Measurements from ENCODE around the gene SRSF3. TPM values are rescaled to one million over a fixed set of nuclear protein-coding genes. Genes with fewer than 3 reads are reported as not detected.
A peak's percentile ranks its signal among the peaks of the same experiment; 100 is the strongest.
"Not testable (repeated sequence)": the region's sequence is repeated elsewhere in the genome, so short reads cannot be mapped to it uniquely, and the experiment has no call there.

The SRSF3 gene
- total RNA-seq, 1 donor from 2014 or later: 297 TPM

GRCh38 chr6:36604090-36605060 is 10.2 kb downstream of the SRSF3 start:
- peaks cover 3% of the 10 kb centered on the region for H3K27me3 Mint-ChIP-seq (ENCODE audit: insufficient read depth, low read depth)
- H3K4me1 Mint-ChIP-seq: peaks cover 30% of the 10 kb centered on the region
- Histone ChIP-seq H3K79me2 (ENCODE audit: low read depth) (peaks cover 100% of the 10 kb centered on the region), H3K4me2 (no peak overlapping the region), H3K9me3 (ENCODE audit: low read depth) (no peaks in the 10 kb centered on the region), H3K27ac (no peak overlapping the region), H3K4me3 (no peak overlapping the region), H3F3A (ENCODE audit: low read depth) (peaks cover 100% of the 10 kb centered on the region), H2AFZ (replicated peaks) (no peak overlapping the region), H3K27me3 (no peaks in the 10 kb centered on the region), H3K4me1 (peaks cover 24% of the 10 kb centered on the region), H4K20me1 (ENCODE audit: low read depth) (peaks cover 100% of the 10 kb centered on the region), H3K9ac (no peak overlapping the region), H3K36me3 (peaks cover 70% of the 10 kb centered on the region)
- H3K36me3 Mint-ChIP-seq: peaks cover 69% of the 10 kb centered on the region
- no peak for DNase-seq (ENCODE audit: low spot score)
- H3K27ac Mint-ChIP-seq: no peak overlapping the region
- no peaks in the 10 kb centered on the region for H3K9me3 Mint-ChIP-seq
- no peak for TF ChIP-seq CTCF (IDR thresholded peaks at IDR 0.05)
- TF ChIP-seq EZH2phosphoT487 (IDR thresholded peaks at IDR 0.05): no peak
- TF ChIP-seq EZH2 (IDR thresholded peaks at IDR 0.05): no peak
- H3K4me3 Mint-ChIP-seq: no peak overlapping the region

- no peak overlapping the region for H3K27ac Mint-ChIP-seq
- H3K4me1 Mint-ChIP-seq: peaks cover 24% of the 10 kb centered on the region
- Histone ChIP-seq H3F3A (ENCODE audit: low read depth) (peaks cover 100% of the 10 kb centered on the region), H3K36me3 (peaks cover 65% of the 10 kb centered on the region), H3K4me3 (no peak overlapping the region), H3K9me3 (ENCODE audit: low read depth) (no peaks in the 10 kb centered on the region), H4K20me1 (ENCODE audit: low read depth) (peaks cover 100% of the 10 kb centered on the region), H3K79me2 (ENCODE audit: low read depth) (peaks cover 97% of the 10 kb centered on the region), H2AFZ (replicated peaks) (no peak overlapping the region), H3K27me3 (no peaks in the 10 kb centered on the region), H3K4me2 (no peak overlapping the region), H3K9ac (no peak overlapping the region), H3K27ac (no peak overlapping the region), H3K4me1 (peaks cover 17% of the 10 kb centered on the region)
- no peak for DNase-seq (ENCODE audit: low spot score)
- no peak overlapping the region for H3K4me3 Mint-ChIP-seq
- peaks cover 69% of the 10 kb centered on the region for H3K36me3 Mint-ChIP-seq
- no peak for TF ChIP-seq EZH2phosphoT487 (IDR thresholded peaks at IDR 0.05)
- peaks cover 3% of the 10 kb centered on the region for H3K27me3 Mint-ChIP-seq (ENCODE audit: insufficient read depth, low read depth)
- H3K9me3 Mint-ChIP-seq: no peaks in the 10 kb centered on the region
These were observed 11.0 kb downstream of the SRSF3 start for GRCh38 chr6:36605143-36605542.

GRCh38 chr6:36605560-36606391 is 11.6 kb downstream of the SRSF3 start:
- Histone ChIP-seq H3K9me3 (ENCODE audit: low read depth) (no peaks in the 10 kb centered on the region), H3K27ac (no peak overlapping the region), H3K9ac (no peak overlapping the region), H3K27me3 (no peaks in the 10 kb centered on the region), H3K4me2 (no peak overlapping the region), H3K4me1 (peaks cover 11% of the 10 kb centered on the region), H3K79me2 (ENCODE audit: low read depth) (peaks cover 90% of the 10 kb centered on the region), H3K36me3 (peaks cover 58% of the 10 kb centered on the region), H3K4me3 (no peak overlapping the region), H3F3A (ENCODE audit: low read depth) (peaks cover 100% of the 10 kb centered on the region), H4K20me1 (ENCODE audit: low read depth) (peaks cover 100% of the 10 kb centered on the region), H2AFZ (replicated peaks) (no peak overlapping the region)
- H3K9me3 Mint-ChIP-seq: no peaks in the 10 kb centered on the region
- no peak overlapping the region for H3K27ac Mint-ChIP-seq
- peaks cover 68% of the 10 kb centered on the region for H3K36me3 Mint-ChIP-seq
- TF ChIP-seq EZH2phosphoT487 (IDR thresholded peaks at IDR 0.05): no peak
- TF ChIP-seq CTCF (IDR thresholded peaks at IDR 0.05): no peak
- no peak for TF ChIP-seq EZH2 (IDR thresholded peaks at IDR 0.05)
- H3K4me3 Mint-ChIP-seq: no peak overlapping the region
- peaks cover 20% of the 10 kb centered on the region for H3K4me1 Mint-ChIP-seq
- DNase-seq (ENCODE audit: low spot score): no peak
- peaks cover 4% of the 10 kb centered on the region for H3K27me3 Mint-ChIP-seq (ENCODE audit: insufficient read depth, low read depth)

- not testable (repeated sequence) for DNase-seq (ENCODE audit: low spot score)
These were observed 13.1 kb downstream of the SRSF3 start for GRCh38 chr6:36607305-36607682.

More at GRCh38 chr6:36607305-36607682, 13.1 kb downstream of the SRSF3 start:
- not testable (repeated sequence) for H3K9ac ChIP-seq; H3K4me2 ChIP-seq; H2AFZ ChIP-seq (replicated peaks); H3K4me3 Mint-ChIP-seq; H3K9me3 ChIP-seq (ENCODE audit: low read depth); H3K4me1 ChIP-seq; H3K27ac Mint-ChIP-seq; H3K27me3 ChIP-seq; H3K9me3 Mint-ChIP-seq; H3K27me3 Mint-ChIP-seq (ENCODE audit: insufficient read depth, low read depth); H3K4me3 ChIP-seq
- Histone ChIP-seq H3K79me2 (ENCODE audit: low read depth) (peaks cover 75% of the 10 kb centered on the region), H3F3A (ENCODE audit: low read depth) (peaks cover 100% of the 10 kb centered on the region), H4K20me1 (ENCODE audit: low read depth) (peaks cover 98% of the 10 kb centered on the region), H3K27ac (peak overlapping the region; percentile 79), H3K36me3 (peaks cover 46% of the 10 kb centered on the region)
- Mint-ChIP-seq H3K4me1 (peaks cover 18% of the 10 kb centered on the region), H3K36me3 (peaks cover 77% of the 10 kb centered on the region)

All from neural progenitor cell (in vitro differentiated cells).